T-helper 2 cell (primary cell): ENCODE data around the gene OSBPL3.

Experiments
- DNase-seq, 5 experiments: peaks; one replicate each; pipeline versions ENCODE4 v3.0.0 to v3.0.0-alpha.2; 2012 to 2022

Gene OSBPL3

DNA sequence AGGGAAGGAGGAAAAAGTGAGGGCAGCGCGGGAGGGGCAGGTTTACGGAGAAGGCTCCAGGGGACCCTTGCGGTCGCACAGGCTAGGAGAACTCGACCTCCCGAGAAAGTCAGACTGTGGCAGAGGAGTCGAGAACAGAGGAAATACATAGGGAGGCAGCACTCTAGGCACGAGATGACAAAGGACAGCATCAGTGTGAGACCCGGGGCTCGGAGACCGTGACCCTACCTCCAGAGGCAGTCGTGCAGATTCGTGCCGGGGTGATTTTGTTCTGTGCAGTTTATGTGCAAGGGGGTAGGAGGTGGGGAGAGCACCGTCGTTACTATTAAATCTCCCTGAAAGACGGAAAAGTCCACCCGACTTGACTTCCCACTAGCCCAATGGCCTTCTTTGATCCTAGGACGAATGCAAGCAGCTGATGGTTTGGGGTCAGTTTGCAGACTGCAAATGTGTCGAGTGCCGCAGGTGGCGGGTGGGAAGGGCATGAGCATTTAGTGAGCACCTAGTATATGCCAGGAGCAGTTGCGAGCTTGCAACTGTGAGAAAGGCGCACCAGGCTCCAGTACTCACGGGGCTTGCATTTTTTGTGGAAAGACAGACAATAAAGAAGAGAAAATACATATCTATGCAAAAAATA lies 674 bp upstream of the OSBPL3 start:
- peak in 3 of 5 experiments; percentile 7 to 77 (median 17) for DNase-seq

- DNase-seq, result peak; percentile 55 to 92 (median 68)
Observed at GRCh38 chr7:24979470-24979862, 512 bp downstream of the OSBPL3 start.

GRCh38 chr7:24978843-24979469 lies 1.0 kb downstream of the OSBPL3 start:
- peak in 1 of 5 experiments; percentile 4 for DNase-seq

GRCh38 chr7:24975644-24976260 lies 4.2 kb downstream of the OSBPL3 start:
- no peak for DNase-seq

GRCh38 chr7:24975172-24975571 lies 4.8 kb downstream of the OSBPL3 start:
- DNase-seq, result no peak

DNA sequence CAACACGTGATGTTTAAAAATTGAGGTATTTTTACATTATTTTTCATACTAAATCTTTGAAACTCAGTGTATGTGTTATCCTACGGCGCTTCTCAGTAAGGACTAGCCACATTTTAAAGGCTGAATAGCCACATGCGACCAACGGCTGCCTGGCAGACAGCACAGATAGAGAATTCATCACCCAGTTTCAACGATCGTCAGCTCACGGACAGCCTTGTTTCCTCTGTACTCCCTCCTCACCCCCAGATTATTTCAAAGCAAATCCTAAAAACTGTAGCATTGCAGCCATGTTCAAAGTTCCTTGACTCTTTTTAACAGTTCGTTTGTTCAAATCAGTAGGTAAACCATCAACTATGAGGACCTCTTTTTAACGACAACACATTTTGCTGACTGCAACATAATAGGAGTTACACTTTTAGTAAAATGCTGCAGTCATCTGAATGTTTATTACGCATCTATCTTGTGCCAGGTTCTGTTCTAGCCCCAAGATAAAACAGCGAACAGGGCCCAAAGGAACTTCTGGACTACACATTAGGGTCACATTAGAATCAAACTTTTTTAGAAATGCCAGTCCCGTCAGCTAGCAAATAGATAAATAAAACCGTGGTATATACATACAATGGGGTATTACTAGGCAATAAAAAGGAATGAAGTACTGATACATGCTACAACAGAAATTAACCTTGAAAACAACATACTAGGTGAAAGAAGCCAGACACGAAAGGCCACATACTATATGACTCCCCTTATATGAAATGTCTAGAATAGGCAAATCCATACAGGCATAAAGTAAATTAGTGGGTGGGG lies 5.7 kb downstream of the OSBPL3 start:
- no peak for DNase-seq

DNA sequence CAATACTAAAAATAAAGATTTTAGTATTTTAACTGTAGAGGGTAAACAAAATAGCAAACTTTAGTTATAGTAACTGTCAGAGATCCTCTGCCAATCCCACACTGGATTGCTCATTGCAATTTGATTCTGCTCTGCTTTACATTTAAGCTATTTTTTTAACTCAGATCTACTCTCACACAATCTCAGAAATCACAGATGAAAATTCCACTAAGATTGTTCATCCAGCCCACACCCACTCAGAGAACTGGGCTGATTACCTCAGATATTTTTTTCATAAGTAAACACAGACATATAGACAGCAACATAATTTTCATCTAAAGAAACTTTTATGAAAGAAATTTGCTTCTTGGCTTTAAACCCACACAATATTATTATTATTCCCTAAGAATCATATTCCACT lies 7.0 kb downstream of the OSBPL3 start:
- no peak for DNase-seq

GRCh38 chr7:24972166-24972477 lies 7.9 kb downstream of the OSBPL3 start:
- DNase-seq, result no peak

- peak in 1 of 5 experiments; percentile 68 for DNase-seq
Observed at GRCh38 chr7:24971333-24972165, 8.4 kb downstream of the OSBPL3 start.

- no peak for DNase-seq
Observed at GRCh38 chr7:24970676-24971075, 9.3 kb downstream of the OSBPL3 start.

DNA sequence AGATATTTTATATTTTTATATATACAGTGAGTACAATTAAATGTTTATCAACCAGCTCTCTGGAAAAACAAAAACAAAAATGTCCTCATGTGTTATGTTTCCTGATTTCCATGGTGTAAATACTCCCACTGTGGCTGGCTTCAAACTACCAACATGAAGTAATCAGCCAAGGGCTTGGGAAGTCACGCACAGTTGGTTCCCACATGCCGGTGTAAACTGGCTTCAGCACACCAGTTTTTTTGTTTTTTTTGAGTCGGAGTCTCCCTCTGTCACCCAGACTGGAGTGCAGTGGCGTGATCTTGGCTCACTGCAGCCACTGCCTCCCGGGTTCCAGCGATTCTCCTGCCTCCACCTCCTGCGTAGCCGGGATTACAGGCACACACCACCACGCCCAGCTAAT lies 11.8 kb downstream of the OSBPL3 start:
- DNase-seq, result no peak

- DNase-seq, result no peak
Observed at GRCh38 chr7:24967696-24968095, 12.3 kb downstream of the OSBPL3 start.

DNA sequence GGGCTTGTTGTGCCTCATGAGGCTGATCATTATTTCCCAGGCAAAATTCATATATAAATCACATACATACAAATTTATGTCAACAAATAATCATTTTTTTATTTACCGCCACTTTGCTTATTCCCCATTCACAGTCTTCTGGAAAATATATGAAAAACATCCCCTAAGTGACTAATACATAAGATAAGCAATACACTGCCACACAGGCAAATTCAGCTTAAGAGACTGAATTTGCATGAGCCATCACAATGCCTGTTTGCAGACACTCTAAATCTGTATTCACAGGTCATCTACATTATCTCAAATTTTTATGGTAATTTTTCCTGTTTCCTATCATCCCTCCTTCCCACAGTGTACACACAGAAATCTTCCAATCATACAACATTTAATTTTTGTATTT lies 13.2 kb downstream of the OSBPL3 start:
- no peak for DNase-seq

GRCh38 chr7:24965831-24966708 lies 13.9 kb downstream of the OSBPL3 start:
- DNase-seq, result peak in 2 of 5 experiments; percentile 54 to 79

DNA sequence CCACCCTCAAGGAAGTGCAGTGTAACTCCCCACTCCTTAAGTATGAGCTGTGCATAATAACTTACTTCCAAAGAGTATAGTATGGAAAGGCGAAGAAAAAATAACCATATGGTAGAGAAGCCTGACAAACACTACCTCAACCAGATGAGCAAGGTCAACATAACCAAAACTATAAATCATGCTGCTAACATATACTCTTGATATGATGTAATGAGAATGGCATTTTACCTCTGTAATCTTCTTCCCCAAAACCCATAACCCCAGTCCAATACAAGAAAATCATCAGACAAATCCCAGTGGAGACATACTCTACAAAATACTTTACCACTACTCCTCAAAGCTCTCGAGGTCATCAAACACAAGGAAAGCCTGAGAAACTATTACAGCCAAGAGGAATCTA lies 15.8 kb downstream of the OSBPL3 start:
- no peak for DNase-seq

GRCh38 chr7:24963218-24963617 lies 16.8 kb downstream of the OSBPL3 start:
- peak in 2 of 5 experiments; percentile 12 to 91 for DNase-seq

DNA sequence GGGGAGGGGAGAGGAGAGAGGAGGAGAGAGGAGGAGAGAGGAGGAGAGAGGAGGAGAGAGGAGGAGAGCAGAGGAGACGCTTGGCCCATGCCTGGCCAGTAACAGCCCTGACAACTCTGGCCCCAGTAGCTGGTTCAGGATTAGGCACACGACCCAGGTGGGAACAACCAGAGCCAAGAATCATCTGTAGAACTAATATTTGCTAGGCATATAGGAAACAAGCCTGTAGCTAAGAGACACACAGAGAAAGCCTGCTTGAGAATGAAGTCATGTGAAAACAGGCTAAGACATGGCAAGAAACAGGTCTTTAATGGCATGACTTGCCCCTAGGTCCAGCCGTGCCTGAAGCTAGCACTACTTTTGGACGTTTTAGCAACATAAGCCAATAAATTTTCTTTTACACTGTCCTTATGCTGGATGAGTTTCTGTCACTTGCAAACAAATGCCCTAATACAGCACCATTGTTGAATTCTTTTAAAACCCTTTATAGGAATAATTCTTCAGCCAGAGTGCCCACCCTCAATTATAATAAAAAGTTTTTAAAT lies 17.5 kb downstream of the OSBPL3 start:
- DNase-seq, result no peak

- no peak for DNase-seq
Observed at GRCh38 chr7:24959735-24960485, 20.1 kb downstream of the OSBPL3 start.

GRCh38 chr7:24958399-24958798 lies 21.6 kb downstream of the OSBPL3 start:
- DNase-seq, result no peak

DNA sequence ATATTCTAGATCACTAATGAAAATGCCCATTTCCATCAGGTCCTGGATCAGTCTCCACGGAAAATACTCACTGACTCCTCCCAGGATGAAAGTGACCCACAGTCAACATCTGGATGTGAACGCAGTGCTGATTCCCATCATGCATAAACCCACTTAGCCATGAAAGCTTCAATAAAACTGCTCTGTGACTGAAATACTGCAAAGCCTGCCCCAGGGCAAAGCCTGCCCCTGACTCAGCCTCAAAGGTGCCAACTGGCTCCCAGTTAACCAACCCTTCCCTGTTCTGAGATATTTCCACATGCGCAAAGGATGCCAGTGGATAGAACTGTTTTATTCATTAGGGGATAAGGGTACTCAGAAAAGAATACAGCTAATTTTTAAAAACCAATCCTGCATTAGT lies 24.0 kb downstream of the OSBPL3 start:
- no peak for DNase-seq

GRCh38 chr7:24955313-24955712 lies 24.7 kb downstream of the OSBPL3 start:
- no peak for DNase-seq
